ENCODE results near the gene TSPAN8. TPM values are rescaled to one million over a fixed set of nuclear protein-coding genes. Genes with fewer than 3 reads are reported as not detected.

TSPAN8 gene
- total RNA-seq, 1 experiment from 2014 or later, result not detected

- no peak overlapping the region for H3K4me3 Mint-ChIP-seq (ENCODE audit: unreplicated experiment)
- BruUV-seq (replicated peaks), result no TSS peak
- H3K27me3 Mint-ChIP-seq (ENCODE audit: insufficient read depth, unreplicated experiment), result no peaks in the 10 kb centered on the region
- CTCF ChIA-PET, result no interaction called here
- POLR2A ChIA-PET, result no interaction called here
- intact Hi-C loops (cut with micrococcal nuclease), result no loop called here
- H3K4me1 Mint-ChIP-seq (ENCODE audit: insufficient read depth, unreplicated experiment), result peaks cover 13% of the 10 kb centered on the region
- H3K36me3 Mint-ChIP-seq (ENCODE audit: insufficient read depth, unreplicated experiment), result no peaks in the 10 kb centered on the region
- H3K9me3 Mint-ChIP-seq (ENCODE audit: unreplicated experiment), result no peaks in the 10 kb centered on the region
- no peak for TF ChIP-seq CTCF (IDR thresholded peaks at IDR 0.05; ENCODE audit: unreplicated experiment)
- peak; percentile 17 for DNase-seq (ENCODE audit: unreplicated experiment)
- no peak overlapping the region for H3K27ac Mint-ChIP-seq (ENCODE audit: low read depth, unreplicated experiment)
These were observed 6.9 kb upstream of the TSPAN8 start for GRCh38 chr12:71164568-71165197.

- H3K36me3 Mint-ChIP-seq (ENCODE audit: insufficient read depth, unreplicated experiment), result no peaks in the 10 kb centered on the region
- DNase-seq (ENCODE audit: unreplicated experiment), result no peak
- CTCF ChIA-PET, result no interaction called here
- H3K4me3 Mint-ChIP-seq (ENCODE audit: unreplicated experiment), result no peak overlapping the region
- no peak for TF ChIP-seq CTCF (IDR thresholded peaks at IDR 0.05; ENCODE audit: unreplicated experiment)
- POLR2A ChIA-PET, result no interaction called here
- intact Hi-C loops (cut with micrococcal nuclease), result no loop called here
- H3K4me1 Mint-ChIP-seq (ENCODE audit: insufficient read depth, unreplicated experiment), result peaks cover 13% of the 10 kb centered on the region
- H3K27ac Mint-ChIP-seq (ENCODE audit: low read depth, unreplicated experiment), result no peak overlapping the region
- H3K27me3 Mint-ChIP-seq (ENCODE audit: insufficient read depth, unreplicated experiment), result no peaks in the 10 kb centered on the region
- H3K9me3 Mint-ChIP-seq (ENCODE audit: unreplicated experiment), result no peaks in the 10 kb centered on the region
- no TSS peak for BruUV-seq (replicated peaks)
These were observed 6.4 kb upstream of the TSPAN8 start for GRCh38 chr12:71164166-71164565.

GRCh38 chr12:71162832-71163763, 5.3 kb upstream of the TSPAN8 start:
- no peak overlapping the region for H3K4me3 Mint-ChIP-seq (ENCODE audit: unreplicated experiment)
- no peak for TF ChIP-seq CTCF (IDR thresholded peaks at IDR 0.05; ENCODE audit: unreplicated experiment)
- CTCF ChIA-PET, result no interaction called here
- no TSS peak for BruUV-seq (replicated peaks)
- H3K27me3 Mint-ChIP-seq (ENCODE audit: insufficient read depth, unreplicated experiment), result no peaks in the 10 kb centered on the region
- no peak overlapping the region for H3K27ac Mint-ChIP-seq (ENCODE audit: low read depth, unreplicated experiment)
- H3K9me3 Mint-ChIP-seq (ENCODE audit: unreplicated experiment), result no peaks in the 10 kb centered on the region
- no peaks in the 10 kb centered on the region for H3K36me3 Mint-ChIP-seq (ENCODE audit: insufficient read depth, unreplicated experiment)
- DNase-seq (ENCODE audit: unreplicated experiment), result no peak
- peaks cover 13% of the 10 kb centered on the region for H3K4me1 Mint-ChIP-seq (ENCODE audit: insufficient read depth, unreplicated experiment)
- intact Hi-C loops (cut with micrococcal nuclease), result no loop called here
- POLR2A ChIA-PET, result no interaction called here

- BruUV-seq (replicated peaks), result no TSS peak
- Mint-ChIP-seq H3K36me3 (ENCODE audit: insufficient read depth, unreplicated experiment) (no peaks in the 10 kb centered on the region), H3K27me3 (ENCODE audit: insufficient read depth, unreplicated experiment) (no peaks in the 10 kb centered on the region), H3K27ac (ENCODE audit: low read depth, unreplicated experiment) (no peak overlapping the region), H3K4me1 (ENCODE audit: insufficient read depth, unreplicated experiment) (peaks cover 13% of the 10 kb centered on the region), H3K9me3 (ENCODE audit: unreplicated experiment) (no peaks in the 10 kb centered on the region), H3K4me3 (ENCODE audit: unreplicated experiment) (no peak overlapping the region)
- DNase-seq (ENCODE audit: unreplicated experiment), result no peak
- CTCF ChIA-PET, result no interaction called here
- no peak for TF ChIP-seq CTCF (IDR thresholded peaks at IDR 0.05; ENCODE audit: unreplicated experiment)
- intact Hi-C loops (cut with micrococcal nuclease), result no loop called here
- POLR2A ChIA-PET, result no interaction called here
These were observed 3.8 kb upstream of the TSPAN8 start for GRCh38 chr12:71161591-71161990.
